SK-N-SH (cell line): Measurements from ENCODE around the gene USP1.

Experiments used
- EP300 ChIP-seq, 2 experiments: IDR thresholded peaks; 2 replicates each; pipeline versions ENCODE4 v1.4.0 to v1.6.1; 2012; ENCODE audit warnings: borderline replicate concordance in 1 of 2, low read depth in 1 of 2, low read length in 1 of 2
- FOXJ3 ChIP-seq: sonication (generic); formaldehyde crosslinking; IDR thresholded peaks from 2 replicates; pipeline ENCODE4 v1.5.1; 2020; ENCODE audit warnings: mild to moderate bottlenecking, missing genetic modification reagents
- SIN3A ChIP-seq: IDR thresholded peaks from 2 replicates; pipeline ENCODE4 v1.6.1; 2012; ENCODE audit warnings: low read depth, mild to moderate bottlenecking, low read length, moderate library complexity, borderline replicate concordance
- TF ChIP-seq, protein P1 (sequence below): IDR thresholded peaks from 2 replicates; pipeline ENCODE4; 2012
- TF ChIP-seq, protein P2 (sequence below): fragments of 200-600 bp; sonication (generic); IDR thresholded peaks from 2 replicates; pipeline ENCODE4 v1.6.1; 2017; ENCODE audit warnings: antibody characterized with exemption, mild to moderate bottlenecking, moderate library complexity
- TF ChIP-seq, protein P3 (sequence below): fragments of 150-350 bp; IDR thresholded peaks from 2 replicates; pipeline ENCODE4 v1.6.1; 2017; ENCODE audit warnings: antibody characterized with exemption, low read length, low read depth, borderline replicate concordance
- TF ChIP-seq, protein P4 (sequence below): IDR thresholded peaks from 2 replicates; pipeline ENCODE4 v1.4.0; 2012; ENCODE audit warnings: low read depth

DNA sequence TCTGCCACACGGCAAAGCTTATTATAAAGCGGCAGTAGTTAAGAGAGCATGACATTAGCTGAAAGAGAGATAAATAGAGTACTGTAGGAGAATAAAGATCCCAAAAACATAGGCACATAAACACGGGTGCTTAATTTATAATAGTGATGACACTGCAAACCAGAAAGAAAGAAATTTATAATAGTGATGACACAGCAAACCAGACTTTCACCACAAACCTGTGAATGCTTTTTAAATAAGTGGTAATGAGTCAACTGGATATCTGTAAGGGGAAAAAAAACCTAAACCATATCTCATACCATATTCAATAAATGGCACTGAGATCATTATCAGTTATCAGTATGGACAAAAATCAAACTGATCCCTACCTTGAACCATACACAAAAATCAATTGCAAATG lies 25.5 kb downstream of the USP1 start:
- TF ChIP-seq, protein P1, sequence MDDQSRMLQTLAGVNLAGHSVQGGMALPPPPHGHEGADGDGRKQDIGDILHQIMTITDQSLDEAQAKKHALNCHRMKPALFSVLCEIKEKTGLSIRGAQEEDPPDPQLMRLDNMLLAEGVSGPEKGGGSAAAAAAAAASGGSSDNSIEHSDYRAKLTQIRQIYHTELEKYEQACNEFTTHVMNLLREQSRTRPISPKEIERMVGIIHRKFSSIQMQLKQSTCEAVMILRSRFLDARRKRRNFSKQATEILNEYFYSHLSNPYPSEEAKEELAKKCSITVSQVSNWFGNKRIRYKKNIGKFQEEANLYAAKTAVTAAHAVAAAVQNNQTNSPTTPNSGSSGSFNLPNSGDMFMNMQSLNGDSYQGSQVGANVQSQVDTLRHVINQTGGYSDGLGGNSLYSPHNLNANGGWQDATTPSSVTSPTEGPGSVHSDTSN, result no peak
- TF ChIP-seq, protein P2, sequence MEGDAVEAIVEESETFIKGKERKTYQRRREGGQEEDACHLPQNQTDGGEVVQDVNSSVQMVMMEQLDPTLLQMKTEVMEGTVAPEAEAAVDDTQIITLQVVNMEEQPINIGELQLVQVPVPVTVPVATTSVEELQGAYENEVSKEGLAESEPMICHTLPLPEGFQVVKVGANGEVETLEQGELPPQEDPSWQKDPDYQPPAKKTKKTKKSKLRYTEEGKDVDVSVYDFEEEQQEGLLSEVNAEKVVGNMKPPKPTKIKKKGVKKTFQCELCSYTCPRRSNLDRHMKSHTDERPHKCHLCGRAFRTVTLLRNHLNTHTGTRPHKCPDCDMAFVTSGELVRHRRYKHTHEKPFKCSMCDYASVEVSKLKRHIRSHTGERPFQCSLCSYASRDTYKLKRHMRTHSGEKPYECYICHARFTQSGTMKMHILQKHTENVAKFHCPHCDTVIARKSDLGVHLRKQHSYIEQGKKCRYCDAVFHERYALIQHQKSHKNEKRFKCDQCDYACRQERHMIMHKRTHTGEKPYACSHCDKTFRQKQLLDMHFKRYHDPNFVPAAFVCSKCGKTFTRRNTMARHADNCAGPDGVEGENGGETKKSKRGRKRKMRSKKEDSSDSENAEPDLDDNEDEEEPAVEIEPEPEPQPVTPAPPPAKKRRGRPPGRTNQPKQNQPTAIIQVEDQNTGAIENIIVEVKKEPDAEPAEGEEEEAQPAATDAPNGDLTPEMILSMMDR, result no peak
- TF ChIP-seq SIN3A (no peak), FOXJ3 (CRISPR knock-in tag) (no peak), EP300 (IDR thresholded peaks at IDR 0.05; ENCODE audit: borderline replicate concordance in 1 of 2, low read depth in 1 of 2, low read length in 1 of 2) (no peak)
- TF ChIP-seq, protein P3, sequence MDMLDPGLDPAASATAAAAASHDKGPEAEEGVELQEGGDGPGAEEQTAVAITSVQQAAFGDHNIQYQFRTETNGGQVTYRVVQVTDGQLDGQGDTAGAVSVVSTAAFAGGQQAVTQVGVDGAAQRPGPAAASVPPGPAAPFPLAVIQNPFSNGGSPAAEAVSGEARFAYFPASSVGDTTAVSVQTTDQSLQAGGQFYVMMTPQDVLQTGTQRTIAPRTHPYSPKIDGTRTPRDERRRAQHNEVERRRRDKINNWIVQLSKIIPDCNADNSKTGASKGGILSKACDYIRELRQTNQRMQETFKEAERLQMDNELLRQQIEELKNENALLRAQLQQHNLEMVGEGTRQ, result no peak
- TF ChIP-seq, protein P4, sequence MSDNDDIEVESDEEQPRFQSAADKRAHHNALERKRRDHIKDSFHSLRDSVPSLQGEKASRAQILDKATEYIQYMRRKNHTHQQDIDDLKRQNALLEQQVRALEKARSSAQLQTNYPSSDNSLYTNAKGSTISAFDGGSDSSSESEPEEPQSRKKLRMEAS, result no peak
